Upper lobe of left lung (tissue), 6 donors: ENCODE measurements around the gene PHEX. TPM values are rescaled to one million over a fixed set of nuclear protein-coding genes. Genes with fewer than 3 reads are reported as not detected.
"Not testable (repeated sequence)": the region's sequence is repeated elsewhere in the genome, so short reads cannot be mapped to it uniquely, and the experiment has no call there.

Experiments used
- ATAC-seq, 2 donors: fragments of 200-7000 bp; cut with Tn5 transposase; one replicate each; pipeline ENCODE4 v1.9.1; 2022; ENCODE audit warnings: mild to moderate bottlenecking in 2 of 2, moderate library complexity in 2 of 2; ENCODE audit not compliant: low FRiP score in 2 of 2
- DNase-seq, 2 donors: peaks; one replicate each; pipeline ENCODE4 v3.0.0-alpha.2; 2019 to 2020
- H3K27ac ChIP-seq, 4 donors: fragments of 200-600 bp; sonication (generic); one replicate each; pipeline ENCODE4 v1.5.1; 2016 to 2019
- H3K27me3 ChIP-seq, 4 donors: fragments of 200-600 bp; sonication (generic); one replicate each; pipeline ENCODE4 v1.5.1; 2017 to 2019
- H3K36me3 ChIP-seq, 4 donors: fragments of 200-600 bp; sonication (generic); one replicate each; pipeline ENCODE4 v1.5.1; 2016 to 2019
- H3K4me1 ChIP-seq, 4 donors: fragments of 200-600 bp; sonication (generic); one replicate each; pipeline ENCODE4 v1.5.1; 2018 to 2019
- H3K4me3 ChIP-seq, 4 donors: fragments of 200-600 bp; sonication (generic); one replicate each; pipeline ENCODE4 v1.5.1; 2017 to 2019; ENCODE audit warnings: mild to moderate bottlenecking in 2 of 4, moderate library complexity in 1 of 4
- H3K9me3 ChIP-seq, 4 donors: fragments of 200-600 bp; sonication (generic); one replicate each; pipeline ENCODE4 v1.5.1; 2018 to 2019
- EP300 ChIP-seq, 4 donors: sonication (generic); formaldehyde crosslinking; IDR thresholded peaks; one replicate each; pipeline ENCODE4 v1.5.1; 2017; ENCODE audit warnings: antibody characterized with exemption in 4 of 4, control low read depth in 2 of 4
- POLR2A ChIP-seq, 4 donors: fragments of 450-650 bp; IDR thresholded peaks; one replicate each; pipeline ENCODE4 v1.5.1; 2016 to 2017; ENCODE audit warnings: antibody characterized with exemption in 4 of 4, mild to moderate bottlenecking in 2 of 4
- POLR2AphosphoS5 ChIP-seq, 2 donors: sonication (generic); formaldehyde crosslinking; IDR thresholded peaks; one replicate each; pipeline ENCODE4 v1.5.1; 2017; ENCODE audit warnings: antibody characterized with exemption in 2 of 2
- WGBS, 2 donors: methylation state at CpG; one replicate each; pipeline ENCODE4 v1.1.5; 2017 to 2018; 5-methylcytosine and 5-hydroxymethylcytosine counted together
- total RNA-seq, 6 donors: library from RNA; depleted of rRNA in 4 of 6; stranded (reverse); fragments of >200 nt in 4 of 6; gene quantifications; one replicate each; pipeline versions ENCODE4 v1.1.0 to v1.2.1, GENCODE V29; 2016 to 2021
- TF ChIP-seq, protein P1 (sequence below), 6 experiments: fragments of 450-650 bp in 4 of 6; fragments of 200-600 bp in 2 of 6; sonication (generic) in 2 of 6; IDR thresholded peaks; one replicate each; pipeline ENCODE4 v1.5.1; 2016 to 2019; ENCODE audit warnings: antibody characterized with exemption in 6 of 6
- donor health status: DM: no; HTN: no; CAD: no; lungs with moderate emphysema.
- donor health status: DM: no; HTN: yes; CAD: no; lungs with severe emphysema.

Gene PHEX
- total RNA-seq, 6 donors from 2014 or later, result 0.80 to 4.9 (median 1.4) TPM

DNA sequence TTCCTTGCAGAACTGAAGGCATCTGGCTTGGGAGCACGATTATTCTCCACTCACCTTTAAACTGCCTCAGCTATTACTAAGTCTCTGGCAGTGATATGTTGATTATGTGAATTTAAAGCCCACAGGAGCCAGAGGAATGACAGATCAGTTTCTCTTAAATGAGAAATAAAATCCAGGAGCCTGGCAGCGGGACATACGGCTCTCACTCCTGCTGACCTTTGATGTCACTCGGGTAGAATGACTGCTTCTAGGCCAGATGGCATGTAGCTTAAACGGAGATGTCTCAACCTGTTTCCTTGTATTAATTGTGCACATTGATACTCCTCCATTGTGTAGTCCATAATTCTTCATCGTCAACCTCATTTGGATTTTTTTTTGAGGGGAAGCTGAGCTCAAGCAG lies 236.6 kb downstream of the PHEX start:
- DNase-seq (no peak), ATAC-seq (no peak)
- H3K9me3 ChIP-seq, result no peaks in the 10 kb centered on the region
- no peaks in the 10 kb centered on the region for H3K36me3 ChIP-seq
- no peaks in the 10 kb centered on the region for H3K27me3 ChIP-seq
- TF ChIP-seq POLR2A (IDR thresholded peaks at IDR 0.05), result no peak
- TF ChIP-seq, protein P1, sequence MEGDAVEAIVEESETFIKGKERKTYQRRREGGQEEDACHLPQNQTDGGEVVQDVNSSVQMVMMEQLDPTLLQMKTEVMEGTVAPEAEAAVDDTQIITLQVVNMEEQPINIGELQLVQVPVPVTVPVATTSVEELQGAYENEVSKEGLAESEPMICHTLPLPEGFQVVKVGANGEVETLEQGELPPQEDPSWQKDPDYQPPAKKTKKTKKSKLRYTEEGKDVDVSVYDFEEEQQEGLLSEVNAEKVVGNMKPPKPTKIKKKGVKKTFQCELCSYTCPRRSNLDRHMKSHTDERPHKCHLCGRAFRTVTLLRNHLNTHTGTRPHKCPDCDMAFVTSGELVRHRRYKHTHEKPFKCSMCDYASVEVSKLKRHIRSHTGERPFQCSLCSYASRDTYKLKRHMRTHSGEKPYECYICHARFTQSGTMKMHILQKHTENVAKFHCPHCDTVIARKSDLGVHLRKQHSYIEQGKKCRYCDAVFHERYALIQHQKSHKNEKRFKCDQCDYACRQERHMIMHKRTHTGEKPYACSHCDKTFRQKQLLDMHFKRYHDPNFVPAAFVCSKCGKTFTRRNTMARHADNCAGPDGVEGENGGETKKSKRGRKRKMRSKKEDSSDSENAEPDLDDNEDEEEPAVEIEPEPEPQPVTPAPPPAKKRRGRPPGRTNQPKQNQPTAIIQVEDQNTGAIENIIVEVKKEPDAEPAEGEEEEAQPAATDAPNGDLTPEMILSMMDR (IDR thresholded peaks at IDR 0.05), result no peak
- TF ChIP-seq POLR2AphosphoS5 (IDR thresholded peaks at IDR 0.05), result no peak
- TF ChIP-seq EP300 (IDR thresholded peaks at IDR 0.05), result no peak
- no peaks in the 10 kb centered on the region for H3K4me1 ChIP-seq
- H3K4me3 ChIP-seq, result no peak overlapping the region
- no peak overlapping the region for H3K27ac ChIP-seq
- WGBS, 2 donors, result 71 to 84% methylated on average over 6 of the region's 6 CpGs

DNA sequence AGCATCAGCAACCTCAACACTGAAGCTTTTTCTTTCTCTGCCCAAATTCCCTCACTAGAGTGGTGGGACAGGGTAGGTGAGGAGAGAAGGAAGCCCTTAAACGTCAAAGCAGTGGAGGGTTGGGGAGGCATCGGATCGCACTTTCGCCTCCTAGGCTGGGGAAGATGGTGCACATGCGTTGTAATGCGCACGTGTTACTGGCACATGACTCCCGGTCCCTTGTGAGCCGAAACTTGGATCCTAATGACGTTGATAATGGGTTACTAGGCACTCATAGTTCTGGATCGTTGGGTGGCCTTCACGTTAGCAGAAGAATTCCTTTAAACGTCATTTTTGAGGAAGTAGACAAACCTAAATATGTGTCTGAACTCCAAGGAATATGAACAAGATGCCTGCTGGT lies 240.5 kb downstream of the PHEX start, which contains the start of gene CBLL2:
Gene CBLL2 (plus strand): TSS at position 301 of the 400 bp plus-strand sequence. CDS start 79 bp downstream, at position 380.
- H3K4me3 ChIP-seq, result no peak within 1 kb of the TSS
- H3K4me1 ChIP-seq, result no peaks in the 10 kb centered on the region
- ATAC-seq (no peak), DNase-seq (no peak)
- no peak within 1 kb of the TSS for H3K27ac ChIP-seq
- WGBS, 2 donors, result 76 to 86% methylated on average over 13 of the region's 13 CpGs
- no peaks in the 10 kb centered on the region for H3K9me3 ChIP-seq
- TF ChIP-seq POLR2AphosphoS5 (IDR thresholded peaks at IDR 0.05) (no peak), POLR2A (IDR thresholded peaks at IDR 0.05) (no peak)
- TF ChIP-seq, protein P1 (IDR thresholded peaks at IDR 0.05), result no peak
- H3K27me3 ChIP-seq, result no peaks in the 10 kb centered on the region
- H3K36me3 ChIP-seq, result no peaks in the 10 kb centered on the region

DNA sequence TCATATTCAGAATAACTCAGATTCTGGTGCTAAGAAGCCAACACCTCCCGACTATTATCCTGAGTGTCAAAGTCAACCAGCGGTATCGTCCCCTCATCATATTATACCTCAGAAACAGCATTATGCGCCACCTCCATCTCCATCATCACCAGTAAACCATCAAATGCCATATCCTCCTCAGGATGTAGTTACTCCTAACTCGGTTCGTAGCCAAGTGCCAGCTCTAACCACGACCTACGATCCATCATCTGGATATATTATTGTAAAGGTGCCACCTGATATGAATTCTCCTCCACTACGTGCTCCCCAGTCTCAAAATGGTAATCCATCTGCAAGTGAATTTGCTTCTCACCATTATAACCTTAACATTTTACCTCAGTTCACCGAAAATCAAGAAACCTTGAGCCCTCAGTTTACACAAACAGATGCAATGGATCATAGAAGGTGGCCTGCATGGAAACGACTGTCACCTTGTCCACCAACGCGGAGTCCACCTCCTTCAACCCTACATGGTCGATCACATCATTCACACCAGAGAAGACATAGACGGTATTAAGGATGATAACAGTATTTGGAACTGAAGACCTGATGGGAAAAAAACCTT lies 241.7 kb downstream of the PHEX start:
- Histone ChIP-seq H3K9me3 (no peaks in the 10 kb centered on the region), H3K27me3 (no peaks in the 10 kb centered on the region), H3K36me3 (no peaks in the 10 kb centered on the region), H3K4me3 (no peak overlapping the region), H3K4me1 (no peaks in the 10 kb centered on the region), H3K27ac (no peak overlapping the region)
- WGBS, 2 donors, result 84 to 90% methylated on average over 12 to 15 of the region's 15 CpGs
- TF ChIP-seq EP300 (IDR thresholded peaks at IDR 0.05) (no peak), POLR2AphosphoS5 (IDR thresholded peaks at IDR 0.05) (no peak), POLR2A (IDR thresholded peaks at IDR 0.05) (no peak)
- TF ChIP-seq, protein P1 (IDR thresholded peaks at IDR 0.05), result no peak
- DNase-seq, result no peak
- no peak for ATAC-seq

DNA sequence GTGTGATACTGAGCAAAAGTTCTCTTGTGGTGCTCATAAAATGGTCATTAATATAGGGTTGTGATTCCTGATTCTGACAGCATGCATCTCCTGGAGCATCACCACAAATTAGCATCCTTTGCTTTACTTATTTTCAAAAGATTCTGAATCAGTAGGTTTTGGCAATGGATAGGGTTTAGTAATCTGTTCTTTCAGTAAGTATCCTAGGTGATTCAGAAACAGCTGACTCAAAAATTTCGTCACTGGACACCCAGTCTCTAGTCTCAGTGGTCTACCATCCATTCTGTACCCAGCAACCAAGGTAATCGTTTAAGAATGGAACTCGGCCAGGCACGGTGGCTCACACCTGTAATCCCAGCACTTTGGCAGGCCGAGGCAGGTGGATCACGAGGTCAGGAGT lies 244.7 kb downstream of the PHEX start:
- no peaks in the 10 kb centered on the region for H3K4me1 ChIP-seq
- TF ChIP-seq EP300 (IDR thresholded peaks at IDR 0.05) (no peak), POLR2AphosphoS5 (IDR thresholded peaks at IDR 0.05) (no peak), POLR2A (IDR thresholded peaks at IDR 0.05) (no peak)
- TF ChIP-seq, protein P1 (IDR thresholded peaks at IDR 0.05), result no peak
- H3K36me3 ChIP-seq, result no peaks in the 10 kb centered on the region
- no peaks in the 10 kb centered on the region for H3K9me3 ChIP-seq
- ATAC-seq (no peak), DNase-seq (no peak)
- no peak overlapping the region for H3K27ac ChIP-seq
- no peaks in the 10 kb centered on the region for H3K27me3 ChIP-seq
- H3K4me3 ChIP-seq, result no peak overlapping the region
- WGBS, 2 donors, result 81 to 88% methylated on average over 4 to 6 of the region's 6 CpGs

DNA sequence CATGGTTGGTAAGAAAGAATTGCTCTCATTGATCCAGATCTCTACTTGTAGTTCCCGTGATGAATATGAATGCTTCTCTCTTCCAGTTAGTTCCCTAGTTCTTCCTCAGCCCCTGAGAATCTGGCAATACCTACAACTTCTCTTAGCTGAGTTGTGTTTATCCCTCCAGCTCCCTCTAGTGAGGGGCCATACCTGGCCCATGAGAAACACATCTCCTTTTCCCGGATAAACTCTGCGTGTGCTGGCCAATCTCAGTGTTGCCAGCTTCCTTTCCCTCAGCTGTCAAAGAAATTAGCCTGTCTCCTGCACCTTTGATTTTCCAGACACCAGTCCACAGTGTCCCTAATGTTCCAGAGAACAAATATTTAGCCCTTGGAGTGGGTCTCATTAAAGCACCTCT lies 246.2 kb downstream of the PHEX start:
- no peaks in the 10 kb centered on the region for H3K36me3 ChIP-seq
- H3K4me1 ChIP-seq, result no peaks in the 10 kb centered on the region
- H3K4me3 ChIP-seq, result no peak overlapping the region
- no peaks in the 10 kb centered on the region for H3K27me3 ChIP-seq
- ATAC-seq (no peak), DNase-seq (no peak)
- no peak overlapping the region for H3K27ac ChIP-seq
- H3K9me3 ChIP-seq, result no peaks in the 10 kb centered on the region
- 48 to 85% methylated on average over 1 to 3 of the region's 3 CpGs for WGBS, 2 donors
- TF ChIP-seq, protein P1 (IDR thresholded peaks at IDR 0.05), result no peak
- TF ChIP-seq POLR2A (IDR thresholded peaks at IDR 0.05) (no peak), POLR2AphosphoS5 (IDR thresholded peaks at IDR 0.05) (no peak), EP300 (IDR thresholded peaks at IDR 0.05) (no peak)

DNA sequence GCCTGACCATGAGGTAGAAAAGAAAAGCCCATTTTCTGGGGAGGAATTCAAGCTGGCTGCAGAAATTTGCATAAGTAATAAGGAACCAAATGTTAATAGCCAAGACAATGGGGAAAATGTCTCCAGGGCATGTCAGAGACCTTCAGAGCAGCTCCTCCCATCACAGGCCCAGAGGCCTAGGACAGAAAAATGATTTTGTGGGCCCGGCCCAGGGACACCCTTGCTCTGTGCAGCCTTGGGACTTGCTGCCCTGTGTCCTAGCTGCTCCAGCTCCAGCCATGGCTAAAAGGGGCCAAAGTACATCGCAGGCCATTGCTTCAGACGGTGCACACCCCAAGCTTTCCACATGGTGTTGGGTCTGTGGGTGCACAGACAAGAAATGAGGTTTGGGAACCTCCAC lies 257.1 kb downstream of the PHEX start:
- WGBS, 2 donors, result 89 to 100% methylated on average over 1 to 3 of the region's 3 CpGs
- H3K4me1 ChIP-seq, ATAC-seq, DNase-seq, H3K4me3 ChIP-seq, H3K9me3 ChIP-seq, H3K36me3 ChIP-seq, H3K27ac ChIP-seq, H3K27me3 ChIP-seq: not testable (repeated sequence)
